GM21619 (cell line): ENCODE results near the gene GSTO2.
A peak's percentile ranks its signal among the peaks of the same experiment; 100 is the strongest.

Source experiments
- ATAC-seq: cut with Tn5 transposase; IDR thresholded peaks from one replicate; pipeline ENCODE4 v1.9.1; 2021; ENCODE audit not compliant: unreplicated experiment

The GSTO2 gene

DNA sequence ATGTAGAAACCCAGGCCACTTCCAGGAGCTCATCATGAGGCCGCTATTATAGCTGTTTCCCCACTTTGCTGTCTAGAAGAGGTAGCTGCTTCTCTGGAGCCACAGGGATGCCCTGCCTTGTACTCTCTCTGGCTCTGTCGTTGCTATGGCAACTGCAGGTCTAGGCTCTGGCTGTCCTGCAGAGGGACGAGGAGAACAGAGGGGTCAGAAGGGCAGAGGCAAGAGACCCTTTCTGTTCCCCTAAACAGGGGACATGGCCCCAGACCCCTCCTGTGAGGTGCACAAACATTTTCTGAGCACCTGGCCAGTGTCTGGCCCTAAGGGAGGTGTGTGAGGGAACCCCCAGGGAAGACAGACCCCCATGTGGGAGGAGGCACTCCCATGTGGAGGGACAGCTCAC, 37.9 kb downstream of the GSTO2 start:
- ATAC-seq: no peak

DNA sequence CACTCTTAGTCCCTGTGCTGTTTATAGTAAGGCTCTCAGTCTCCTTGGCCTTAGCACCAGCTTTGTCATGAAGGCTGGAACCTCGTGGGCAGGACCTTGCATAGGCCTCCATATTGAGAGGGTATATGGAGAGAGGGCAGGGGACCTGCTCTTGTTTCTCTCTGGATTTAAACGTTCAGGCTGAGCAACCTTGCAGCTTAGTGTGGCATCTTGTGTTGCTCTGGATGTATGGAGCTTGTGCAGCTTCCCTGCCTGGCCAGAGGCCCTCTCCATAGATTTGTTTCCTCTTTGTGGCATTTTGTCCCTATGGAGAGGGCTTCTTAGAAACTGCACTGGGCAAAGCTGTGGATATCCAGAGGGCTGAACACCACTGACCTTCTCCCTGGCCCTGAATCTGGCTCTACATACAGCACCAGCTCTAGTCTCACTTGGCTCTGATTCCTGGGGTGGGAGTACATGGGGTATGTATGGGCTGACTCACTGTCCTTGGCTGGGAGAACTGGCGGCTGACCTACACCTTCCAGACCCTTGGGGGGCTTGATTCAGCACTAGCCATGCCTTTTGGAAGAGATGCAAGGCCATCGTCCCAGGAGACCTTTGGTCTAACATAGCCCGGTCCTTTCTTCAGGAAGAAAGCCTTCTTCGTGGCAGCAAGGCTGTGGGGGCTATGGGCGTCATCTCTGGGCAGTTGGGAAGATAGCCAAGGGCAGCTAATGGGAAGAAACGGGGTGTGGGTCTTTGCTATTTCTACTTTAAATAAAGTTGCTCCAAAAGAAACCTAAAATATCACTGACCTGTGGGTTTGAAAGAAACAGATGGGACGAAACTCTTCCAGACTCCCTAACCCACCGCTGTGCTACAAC, 38.8 kb downstream of the GSTO2 start:
- no peak for ATAC-seq

DNA sequence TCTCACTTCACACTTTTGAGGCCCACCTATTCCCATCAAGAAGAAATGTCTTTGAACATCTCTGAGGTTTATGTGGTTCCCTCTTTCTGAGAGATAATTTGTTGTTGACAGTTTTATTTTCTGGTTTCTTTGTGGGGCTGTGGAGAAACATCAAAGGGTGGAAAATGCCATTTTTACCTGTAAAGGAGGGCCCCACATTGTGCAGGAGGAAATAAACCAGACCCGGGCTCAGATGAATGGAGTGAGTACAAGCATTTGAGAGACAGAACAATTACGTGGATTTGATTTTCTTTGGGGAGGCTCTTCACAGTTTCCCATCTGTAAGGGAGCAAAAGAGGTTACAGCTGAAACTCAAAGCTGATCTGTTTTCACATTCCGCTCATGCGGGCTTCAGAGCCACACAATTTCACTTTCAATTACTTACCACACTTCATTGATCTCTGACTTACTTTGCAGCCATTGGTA, 39.5 kb downstream of the GSTO2 start:
- ATAC-seq: peak; percentile 76

DNA sequence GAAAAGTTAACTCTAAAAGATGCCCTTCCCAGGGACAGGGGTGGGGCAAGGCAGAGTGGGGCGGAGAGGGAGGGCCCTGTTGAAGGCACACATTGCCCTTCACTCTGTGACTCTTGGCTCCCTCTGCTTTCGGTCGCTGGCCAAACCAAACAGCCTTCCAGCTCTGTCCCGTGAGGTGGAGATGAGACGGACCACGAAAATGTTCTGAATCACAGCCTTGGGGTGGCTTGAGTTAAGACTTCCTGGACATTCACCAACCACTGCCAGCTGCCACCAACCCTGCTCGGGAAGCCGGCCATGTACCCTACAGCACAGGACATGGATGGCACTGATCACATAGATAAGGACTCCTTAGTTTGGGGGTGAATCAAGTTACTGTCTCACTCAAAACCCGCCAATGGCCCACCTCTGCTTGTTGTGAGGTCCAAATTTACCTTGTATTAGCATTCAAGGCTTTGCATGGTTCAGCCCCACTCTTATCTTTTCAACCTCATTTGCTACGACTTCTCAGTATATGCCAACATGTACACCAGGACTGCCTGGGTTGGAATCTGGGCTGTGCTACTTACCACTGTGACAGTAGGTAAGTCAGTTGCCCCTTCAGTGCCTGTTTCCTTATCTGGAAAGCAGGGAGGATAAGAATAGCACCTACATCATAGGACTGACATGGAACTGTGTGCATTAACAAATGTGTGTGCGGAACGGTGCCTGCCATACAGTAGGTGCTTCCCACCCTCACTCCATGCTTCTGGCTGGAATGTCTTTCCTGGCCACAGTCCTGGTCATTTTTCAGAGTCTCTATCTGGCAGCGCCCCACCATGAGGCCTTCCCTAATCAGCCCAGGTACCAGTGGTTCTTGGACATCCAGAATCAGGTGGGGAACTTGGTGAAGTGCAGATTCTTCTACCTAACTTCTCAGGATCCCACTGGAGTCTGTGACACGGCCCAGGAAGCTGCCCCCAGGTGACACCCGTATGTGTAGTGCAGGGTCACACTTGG, 41.3 kb downstream of the GSTO2 start:
- no peak for ATAC-seq

DNA sequence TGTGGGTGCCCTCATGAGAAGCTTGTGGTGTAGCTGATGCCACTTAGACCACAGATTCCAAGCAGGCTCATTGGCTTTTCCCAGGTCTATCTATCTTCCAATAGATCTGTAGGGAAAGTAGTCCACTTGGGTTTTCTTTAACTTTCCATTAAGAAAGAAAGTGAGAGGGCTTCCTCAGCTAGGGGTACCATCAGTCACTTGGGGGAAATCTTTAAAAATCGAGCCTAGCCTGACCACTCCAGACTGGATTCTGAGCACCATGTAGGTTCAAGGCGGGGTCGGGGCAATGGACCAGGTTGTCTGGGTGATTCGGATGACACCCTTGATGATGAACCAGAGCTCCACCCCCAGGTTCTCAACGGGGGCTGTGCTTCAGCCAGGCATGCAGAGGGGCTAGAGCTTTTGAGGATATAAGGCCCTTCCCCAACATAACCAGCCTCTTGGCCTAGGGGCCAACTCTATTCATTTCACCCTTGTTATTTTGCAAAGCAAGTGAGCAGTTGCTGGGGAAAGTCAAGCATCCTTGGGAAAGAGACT, 42.3 kb downstream of the GSTO2 start:
- no peak for ATAC-seq

DNA sequence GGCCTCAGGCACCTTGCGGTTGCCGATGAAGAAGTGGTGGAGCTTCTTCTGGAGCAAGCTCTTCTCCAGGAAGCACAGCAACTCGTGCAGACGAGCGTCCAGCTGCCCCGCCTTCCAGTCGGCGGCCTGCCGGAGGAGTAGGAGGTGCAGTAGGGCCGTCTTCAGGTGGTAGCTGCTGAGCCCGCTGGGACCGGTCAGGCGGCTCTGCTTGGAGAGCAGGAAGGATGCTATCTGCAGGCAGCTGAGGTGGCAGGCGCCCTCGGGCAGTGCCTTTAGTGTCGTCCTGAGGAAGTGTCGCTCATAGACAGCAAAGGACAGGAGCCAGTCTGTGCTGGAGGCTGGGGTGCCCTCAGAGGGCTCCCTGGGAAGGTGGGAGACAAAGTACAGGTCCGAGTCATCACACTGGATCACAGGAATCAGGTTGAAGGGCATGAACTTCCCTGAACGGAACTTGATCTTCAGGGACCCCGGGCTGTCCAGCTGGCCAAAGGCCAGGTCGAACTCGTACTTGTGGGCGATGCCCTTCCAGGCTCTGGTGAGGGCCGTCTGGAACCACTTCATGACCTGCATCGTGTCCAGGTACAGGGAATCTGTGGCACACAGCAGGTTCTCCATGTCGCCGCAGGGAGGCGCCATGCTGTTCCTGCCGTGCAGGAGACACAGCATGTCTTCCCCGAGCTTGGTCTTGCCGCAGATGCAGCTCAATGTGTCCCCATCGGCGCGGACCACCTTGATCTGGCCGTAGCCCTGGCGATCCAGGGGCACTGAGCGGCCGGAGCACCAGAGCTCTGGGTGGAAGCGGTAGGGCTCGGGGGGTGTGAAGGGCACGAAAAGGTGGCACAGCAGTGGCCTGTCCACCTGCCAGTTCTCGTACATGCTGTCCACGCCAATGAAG, 45.9 kb downstream of the GSTO2 start:
- no peak for ATAC-seq

DNA sequence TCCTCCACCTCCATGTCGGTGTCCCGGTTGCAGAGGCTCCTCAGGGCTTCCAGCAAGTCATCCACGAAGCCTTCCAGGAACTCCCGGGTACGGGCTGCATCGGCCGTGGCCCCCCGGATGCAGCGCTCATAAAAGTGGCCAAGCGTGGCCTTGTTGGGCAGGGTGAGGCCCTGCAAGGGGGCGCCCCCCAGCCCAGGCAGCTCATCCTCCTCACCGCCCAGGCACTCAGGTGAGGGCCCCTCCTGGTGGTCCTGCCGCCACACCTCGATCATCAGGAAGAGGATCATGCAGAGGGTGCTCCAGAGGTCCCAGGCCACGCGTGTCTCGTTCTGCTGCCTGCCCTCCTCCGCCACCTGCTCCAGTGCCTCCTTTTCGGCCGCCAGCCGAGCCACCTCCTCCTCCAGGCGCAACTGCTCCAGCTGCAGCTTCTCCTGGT, 46.5 kb downstream of the GSTO2 start:
- ATAC-seq: no peak

DNA sequence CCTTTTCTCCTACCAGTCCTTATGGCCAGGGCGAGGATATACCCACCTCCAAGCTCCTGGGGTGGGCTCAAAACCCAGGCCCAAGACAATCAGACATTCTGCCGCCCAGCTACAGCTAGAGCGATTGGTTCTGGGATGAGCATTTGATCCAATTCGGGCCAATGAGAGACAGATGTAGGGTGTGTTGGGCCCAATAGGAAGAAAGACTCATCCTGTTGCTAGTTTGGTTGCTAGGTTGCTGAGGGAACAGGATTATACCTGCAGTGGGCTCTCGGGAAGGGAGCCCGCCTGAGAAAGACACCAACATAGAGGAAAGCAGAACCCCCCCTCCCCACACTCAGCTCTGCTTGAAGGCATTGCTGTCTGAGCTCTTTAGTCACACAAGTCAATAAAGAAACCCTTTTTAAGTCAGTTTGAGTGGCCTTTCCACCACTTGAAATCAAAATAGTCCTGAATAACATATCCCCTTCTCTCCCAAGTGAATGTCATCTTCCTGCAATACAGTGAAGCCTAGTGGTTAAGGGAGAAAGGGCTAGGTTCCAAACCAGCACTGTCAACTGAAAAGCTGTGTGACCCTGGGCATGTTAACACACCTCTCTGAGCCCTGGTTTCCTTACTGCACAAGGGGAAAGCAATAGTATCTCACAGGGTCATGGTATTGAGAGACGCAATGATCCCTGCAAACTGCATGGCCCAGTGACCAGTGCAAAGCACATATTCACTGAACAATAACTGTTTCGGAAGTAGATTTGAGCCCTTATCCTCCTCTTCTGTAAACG, 47.5 kb downstream of the GSTO2 start:
- no peak for ATAC-seq

DNA sequence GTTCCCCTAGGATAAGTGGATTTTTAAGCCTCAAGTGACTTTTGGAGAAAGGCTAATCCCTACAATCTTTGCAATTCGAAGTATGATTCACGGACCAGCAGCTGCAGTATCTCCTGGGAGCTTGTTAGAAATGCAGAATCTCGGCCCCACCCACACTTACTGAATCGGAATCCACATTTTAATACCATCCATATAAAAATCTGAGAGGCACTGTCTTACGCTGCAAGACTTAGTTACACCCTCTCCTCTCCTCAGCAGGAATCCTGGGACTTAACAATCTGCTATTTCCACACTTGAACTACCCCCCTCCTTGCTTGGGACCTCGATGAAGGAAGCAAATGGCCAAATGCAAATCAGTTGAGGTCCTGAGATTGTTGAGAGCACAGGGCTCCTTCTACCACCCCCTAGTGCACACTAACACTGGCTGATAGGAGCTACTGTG, 48.3 kb downstream of the GSTO2 start:
- ATAC-seq: no peak

DNA sequence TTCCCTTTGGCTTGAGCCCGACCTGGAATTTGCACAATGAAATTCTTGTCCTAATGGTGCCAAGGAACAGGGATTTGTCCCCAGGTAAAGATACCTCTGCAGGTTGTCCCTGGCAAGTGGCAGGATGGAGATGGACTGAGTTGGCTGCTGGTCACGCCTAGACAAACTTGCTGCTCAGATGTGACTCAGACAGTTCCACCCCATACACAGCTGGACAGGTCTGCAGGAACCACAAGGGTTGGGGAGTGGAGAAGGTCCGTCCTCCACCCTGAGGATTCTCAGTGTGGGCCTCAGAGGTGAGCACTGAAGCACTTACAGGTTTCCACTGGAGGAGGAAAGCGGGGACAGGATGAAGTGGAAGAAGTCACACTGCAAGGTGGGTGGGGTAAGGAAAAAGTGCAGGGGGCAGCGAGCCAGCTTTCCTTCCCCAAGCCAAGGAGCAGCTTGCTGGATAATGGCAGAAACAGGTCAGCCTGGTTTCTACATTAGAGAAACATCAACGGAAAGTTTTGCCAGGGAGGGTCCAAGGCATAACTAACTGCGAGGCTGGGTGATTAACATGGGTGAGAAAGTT, 48.8 kb downstream of the GSTO2 start:
- ATAC-seq: no peak

DNA sequence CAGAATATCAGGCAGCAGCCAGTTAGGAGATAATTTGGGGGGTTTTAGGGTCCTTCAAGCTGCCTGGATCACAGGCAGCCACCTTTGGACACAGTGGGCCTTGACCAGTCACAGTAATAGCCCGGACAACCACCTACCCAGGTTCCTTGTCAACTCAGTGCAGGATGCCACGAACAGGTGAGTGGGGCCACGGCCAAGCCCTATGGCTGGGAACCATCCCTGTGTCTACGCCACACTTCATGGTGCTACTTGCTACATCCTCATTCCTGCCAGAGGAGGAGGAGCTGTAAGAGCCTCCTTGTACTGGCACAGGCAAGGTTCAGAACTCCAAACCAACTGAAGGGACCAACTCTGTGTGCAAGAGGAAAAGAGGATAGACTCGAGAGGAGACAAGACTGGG, 49.3 kb downstream of the GSTO2 start:
- ATAC-seq: no peak

DNA sequence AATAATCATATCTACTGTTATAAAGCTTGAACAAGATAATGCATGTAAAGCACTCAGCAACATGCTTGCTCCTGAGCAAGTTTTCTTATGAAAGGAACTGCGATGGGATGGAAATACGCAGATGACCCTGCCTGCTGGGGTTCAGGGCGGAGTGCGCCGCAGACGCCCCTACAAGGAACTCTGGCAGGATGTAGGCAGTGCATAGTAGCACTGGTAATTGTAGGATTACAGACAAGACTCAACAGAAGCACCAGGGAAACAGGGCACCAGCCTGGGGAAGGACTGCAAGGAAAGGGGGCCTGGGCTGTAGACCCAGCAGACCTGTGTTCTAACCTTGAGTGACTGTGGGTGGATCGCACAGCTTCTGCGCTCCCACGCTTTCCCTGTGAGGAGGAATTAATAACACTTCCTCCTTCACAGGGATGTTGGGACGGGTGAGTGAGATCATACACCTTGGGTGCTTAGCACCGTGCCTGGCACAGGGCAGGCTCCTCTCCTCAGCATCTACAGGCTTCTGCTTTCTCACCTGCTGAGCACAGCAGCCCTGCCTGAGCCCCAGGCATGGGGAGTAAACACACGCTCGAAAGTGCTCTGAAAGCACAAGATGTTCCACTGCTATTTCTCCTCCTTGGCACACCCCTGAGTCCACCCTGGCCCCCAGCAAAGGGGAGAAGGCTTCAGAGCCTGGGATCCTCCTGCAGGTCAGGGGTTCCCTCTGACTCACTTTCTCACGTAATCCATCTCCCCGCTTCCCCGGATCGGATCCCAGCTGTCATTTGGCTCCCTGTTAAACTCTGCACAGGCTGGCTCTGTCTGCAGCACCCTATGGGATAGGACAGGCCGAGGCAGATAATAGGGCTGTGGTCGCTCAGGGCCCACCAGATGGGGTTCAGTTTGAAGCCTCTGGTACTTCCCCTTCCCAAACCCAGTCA, 50.1 kb downstream of the GSTO2 start:
- no peak for ATAC-seq

DNA sequence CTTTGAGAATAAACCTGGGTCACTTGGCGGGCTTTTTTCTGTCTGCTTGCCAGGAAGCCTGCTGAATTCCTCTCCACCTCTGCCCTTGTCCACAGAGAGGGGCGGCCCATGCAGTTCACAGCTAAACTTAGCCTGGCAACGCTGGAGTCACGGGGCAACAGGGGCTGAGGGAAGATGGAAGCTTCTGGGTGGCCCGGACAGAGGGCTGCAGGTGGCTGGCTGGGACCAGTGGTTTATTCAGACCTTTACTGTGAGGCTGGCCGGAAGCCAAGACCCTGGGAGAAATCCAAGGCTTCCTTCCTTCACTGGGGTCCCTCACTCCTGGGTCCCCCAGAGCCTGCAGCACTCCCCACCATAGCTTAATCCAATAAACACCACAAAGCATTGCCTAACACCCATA, 52.2 kb downstream of the GSTO2 start:
- ATAC-seq: no peak

DNA sequence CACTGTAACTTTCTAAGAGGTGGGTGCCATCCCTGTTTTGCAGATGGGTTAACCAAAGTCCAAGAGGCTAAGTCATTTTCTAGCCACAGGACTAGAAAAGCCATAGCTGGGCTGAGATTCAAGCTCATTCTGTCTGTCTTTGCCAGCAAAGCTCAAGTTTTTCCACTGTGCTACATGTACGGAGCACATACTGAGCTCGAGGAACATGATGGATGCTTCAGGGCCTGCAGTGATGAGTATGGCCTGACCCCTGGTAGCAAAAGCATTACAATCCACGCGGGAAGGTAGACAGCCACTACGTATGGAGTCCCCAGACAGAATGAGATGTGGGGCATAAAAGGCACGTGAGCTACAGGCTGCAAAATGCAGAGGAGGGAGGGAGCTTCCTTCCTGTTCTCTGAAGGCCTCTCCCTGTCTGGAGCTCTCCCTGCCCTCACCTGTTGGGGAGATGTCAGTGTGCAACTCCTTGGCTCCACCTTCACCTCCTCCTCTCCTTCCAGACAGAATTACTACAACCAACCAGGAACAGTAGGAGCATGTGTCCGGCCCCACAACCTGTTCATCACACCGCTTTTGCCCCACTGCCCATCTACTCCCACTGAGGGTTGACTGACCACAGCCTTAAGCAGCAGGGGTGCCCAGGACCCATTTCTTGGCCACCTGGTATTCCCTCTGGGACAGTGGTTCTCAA, 52.9 kb downstream of the GSTO2 start:
- ATAC-seq: no peak

DNA sequence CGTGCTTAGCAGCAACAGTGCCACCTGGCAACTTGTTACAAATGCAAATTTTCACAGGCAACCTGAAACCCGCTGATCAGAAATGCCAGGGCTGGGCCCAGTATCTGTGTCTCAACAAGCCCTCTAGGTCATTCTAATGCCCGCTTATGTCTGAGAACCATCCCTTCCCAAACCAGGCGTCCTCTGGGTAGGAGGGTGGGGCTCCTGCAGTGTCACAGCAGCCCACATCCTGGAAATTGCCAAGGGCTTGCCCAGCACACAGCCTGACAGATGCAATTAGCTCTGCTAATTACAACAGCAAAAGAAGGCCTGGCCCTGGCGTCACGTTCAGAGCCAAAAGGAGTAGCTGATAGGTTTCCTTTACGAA, 53.4 kb downstream of the GSTO2 start:
- peak; percentile 34 for ATAC-seq

DNA sequence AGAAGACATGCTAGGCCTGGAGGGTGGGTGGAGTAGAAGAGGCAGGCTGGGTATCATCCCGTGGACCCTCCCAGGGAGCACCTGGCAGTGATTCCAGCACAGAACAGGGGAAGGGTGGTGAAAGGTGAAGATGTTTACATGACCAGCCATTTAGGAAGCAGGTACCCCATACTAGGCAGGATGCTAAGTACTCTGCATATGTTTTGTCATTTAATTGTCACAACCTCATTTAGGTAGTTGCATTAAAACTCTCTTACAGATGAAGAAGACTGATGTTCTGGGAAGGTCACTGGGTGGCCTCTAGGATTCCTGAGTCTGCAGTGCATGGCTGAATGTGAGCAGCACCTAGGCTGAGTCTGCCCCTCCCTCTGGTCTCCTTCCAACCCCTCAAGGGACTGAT, 54.1 kb downstream of the GSTO2 start:
- no peak for ATAC-seq

DNA sequence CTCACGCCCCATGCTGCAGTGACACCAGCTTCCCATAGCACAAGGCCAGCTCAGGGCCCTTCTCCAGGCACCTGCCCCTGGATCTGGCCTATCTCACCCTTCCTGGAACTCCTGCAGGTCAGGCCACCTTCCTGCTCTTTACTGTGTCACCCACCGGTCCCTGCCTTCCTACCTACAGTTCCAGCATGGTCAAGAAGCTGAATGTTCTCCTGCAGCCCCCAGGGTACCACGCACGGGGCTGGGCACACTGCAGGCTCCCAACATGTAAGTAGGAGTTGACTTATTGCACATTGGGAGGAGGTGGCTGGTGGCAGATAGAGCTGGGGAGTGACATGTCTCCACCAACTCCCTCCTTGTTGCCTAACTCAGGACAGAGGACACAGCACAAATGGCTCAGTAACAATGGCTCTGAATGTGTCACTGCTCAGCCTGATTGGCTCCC, 54.8 kb downstream of the GSTO2 start:
- no peak for ATAC-seq
